Peyer's patch (tissue), 4 donors: ENCODE results near the gene OMP. TPM values are rescaled to one million over a fixed set of nuclear protein-coding genes. Genes with fewer than 3 reads are reported as not detected.

Experiments used
- DNase-seq, 3 donors: peaks; one replicate each; pipeline ENCODE4 v3.0.0-alpha.2; 2017 to 2019
- H3K27ac ChIP-seq, 4 donors: fragments of 200-600 bp; sonication (generic); one replicate each; pipeline ENCODE4 v1.5.1; 2016 to 2019
- H3K27me3 ChIP-seq, 2 donors: fragments of 200-600 bp; sonication (generic); one replicate each; pipeline ENCODE4 v1.5.1; 2019
- H3K36me3 ChIP-seq, 3 donors: fragments of 200-600 bp; sonication (generic); one replicate each; pipeline ENCODE4 v1.5.1; 2016 to 2019
- H3K4me1 ChIP-seq, 4 donors: fragments of 200-600 bp; sonication (generic); one replicate each; pipeline ENCODE4 v1.5.1; 2016 to 2019
- H3K4me3 ChIP-seq, 4 donors: fragments of 200-600 bp; sonication (generic); 1 replicate in 3 of 4; 2 replicates in 1 of 4; pipeline ENCODE4 v1.5.1; 2016 to 2019; ENCODE audit warnings: mild to moderate bottlenecking in 1 of 4
- H3K9me3 ChIP-seq, 4 donors: fragments of 200-600 bp; sonication (generic); one replicate each; pipeline ENCODE4 v1.5.1; 2016 to 2019; ENCODE audit warnings: mild to moderate bottlenecking in 1 of 4
- CTCF ChIP-seq, 6 experiments: fragments of 450-650 bp in 4 of 6; fragments of 200-600 bp in 2 of 6; sonication (generic) in 1 of 6; IDR thresholded peaks; one replicate each; pipeline ENCODE4 v1.5.1; 2017 to 2019; ENCODE audit warnings: antibody characterized with exemption in 6 of 6, mild to moderate bottlenecking in 3 of 6, moderate library complexity in 1 of 6
- POLR2A ChIP-seq, 2 donors: fragments of 450-650 bp; IDR thresholded peaks; one replicate each; pipeline ENCODE4 v1.5.1; 2017; ENCODE audit warnings: antibody characterized with exemption in 2 of 2, mild to moderate bottlenecking in 2 of 2, moderate library complexity in 2 of 2
- total RNA-seq, 4 donors: library from RNA; depleted of rRNA; stranded (reverse); fragments of >200 nt; gene quantifications; one replicate each; pipeline ENCODE4 v1.1.0, GENCODE V29; 2016

OMP gene
- total RNA-seq, 4 donors from 2014 or later: 11.2 to 44.3 (median 21.3) TPM

DNA sequence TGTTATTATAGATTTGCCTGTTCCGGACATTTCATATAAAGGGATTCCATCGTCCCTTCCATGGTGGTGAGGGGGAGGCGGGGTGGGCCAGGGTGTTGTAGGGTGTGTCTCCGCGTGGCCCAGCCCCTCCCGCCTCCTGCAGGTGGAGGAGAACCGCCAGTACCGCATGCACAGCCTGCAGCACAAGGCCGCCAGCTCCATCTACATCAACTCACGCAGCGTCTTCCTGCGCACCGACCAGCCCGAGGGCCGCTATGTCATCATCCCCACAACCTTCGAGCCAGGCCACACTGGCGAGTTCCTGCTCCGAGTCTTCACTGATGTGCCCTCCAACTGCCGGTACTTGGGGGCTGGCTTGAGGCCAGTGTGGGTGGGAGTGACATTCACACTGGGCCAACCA, 17.9 kb downstream of the OMP start:
- H3K27ac ChIP-seq: no peak overlapping the region
- no peak for TF ChIP-seq CTCF (IDR thresholded peaks at IDR 0.05)
- no peak for TF ChIP-seq POLR2A (IDR thresholded peaks at IDR 0.05)
- peaks cover 0 to 79% (median 0%) of the 10 kb centered on the region in 3 donors for H3K36me3 ChIP-seq
- no peaks in the 10 kb centered on the region for H3K4me1 ChIP-seq
- no peaks in the 10 kb centered on the region for H3K27me3 ChIP-seq
- DNase-seq: no peak
- H3K4me3 ChIP-seq: no peak overlapping the region
- H3K9me3 ChIP-seq: no peaks in the 10 kb centered on the region

DNA sequence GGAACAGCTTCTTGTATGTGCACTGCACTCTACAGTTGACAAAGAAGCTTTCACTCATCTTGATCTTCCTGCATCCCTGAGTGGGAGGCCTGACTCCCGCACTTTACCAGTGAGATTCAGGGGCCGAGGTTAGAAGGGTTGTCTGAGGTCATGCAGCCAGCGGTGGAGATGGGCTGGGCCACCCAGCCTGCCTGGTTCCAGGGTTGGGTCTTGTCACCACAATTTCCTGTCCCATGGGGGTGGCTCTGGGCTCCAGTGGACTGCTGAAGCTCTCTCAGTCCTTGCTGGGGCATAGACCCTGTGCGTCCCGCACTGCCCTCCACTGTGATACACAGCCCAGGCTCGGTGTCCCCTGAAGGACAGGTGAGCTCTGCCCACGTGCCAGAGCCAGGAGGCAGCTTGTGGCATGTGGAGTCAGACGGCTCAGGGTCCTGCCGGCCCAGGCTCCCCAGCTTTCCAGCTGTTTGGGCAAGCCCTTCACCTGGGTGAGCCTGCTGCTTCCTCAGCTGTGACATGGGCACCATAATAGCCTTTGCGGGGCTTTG, 18.5 kb downstream of the OMP start:
- Histone ChIP-seq H3K4me1 (no peaks in the 10 kb centered on the region), H3K4me3 (no peak overlapping the region), H3K27ac (no peak overlapping the region), H3K9me3 (no peaks in the 10 kb centered on the region), H3K27me3 (no peaks in the 10 kb centered on the region), H3K36me3 (peaks cover 0 to 73% (median 0%) of the 10 kb centered on the region in 3 donors)
- TF ChIP-seq POLR2A (IDR thresholded peaks at IDR 0.05) (no peak), CTCF (IDR thresholded peaks at IDR 0.05) (no peak)
- no peak for DNase-seq

DNA sequence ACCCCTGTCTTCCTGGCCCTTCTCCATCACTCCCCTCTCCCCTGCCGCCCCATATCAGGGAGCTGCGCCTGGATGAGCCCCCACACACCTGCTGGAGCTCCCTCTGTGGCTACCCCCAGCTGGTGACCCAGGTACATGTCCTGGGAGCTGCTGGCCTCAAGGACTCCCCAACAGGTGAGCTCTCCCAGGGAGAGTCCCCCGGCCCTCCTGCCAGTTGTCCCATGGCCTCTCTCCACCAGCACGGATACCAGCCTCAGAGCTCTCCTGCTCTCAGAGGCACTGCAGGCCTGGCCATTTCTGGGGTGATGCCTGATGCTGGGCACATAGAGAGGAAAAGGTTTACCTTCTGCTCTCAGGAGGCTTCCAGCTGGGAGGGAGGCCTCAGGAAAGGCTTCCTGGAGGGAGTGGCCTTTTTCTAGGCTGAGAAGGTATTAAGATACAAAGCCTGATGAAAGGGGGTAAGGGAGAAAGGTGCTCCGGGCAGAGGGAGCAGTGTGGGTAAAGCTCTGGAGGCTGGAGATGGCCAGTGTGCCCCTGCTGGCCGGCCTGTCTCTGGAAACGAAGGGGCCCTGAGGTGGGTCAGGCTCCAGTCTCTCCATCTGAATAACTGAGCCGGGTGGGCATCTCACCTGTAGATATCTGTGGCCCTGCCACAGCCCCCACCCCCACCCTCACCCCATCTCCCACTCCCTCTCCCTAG, 19.4 kb downstream of the OMP start:
- no peak for DNase-seq
- peaks cover 0 to 68% (median 0%) of the 10 kb centered on the region in 3 donors for H3K36me3 ChIP-seq
- TF ChIP-seq POLR2A (IDR thresholded peaks at IDR 0.05): no peak
- no peak for TF ChIP-seq CTCF (IDR thresholded peaks at IDR 0.05)

GRCh38 chr11:77122576-77123212, 20.1 kb downstream of the OMP start:
- no peak for DNase-seq
- no peak overlapping the region for H3K27ac ChIP-seq

More for the DNA sequence above, 19.4 kb downstream of the OMP start:
- H3K4me1 ChIP-seq: peaks cover 0 to 4% (median 2%) of the 10 kb centered on the region in 4 donors
- H3K9me3 ChIP-seq: no peaks in the 10 kb centered on the region
- H3K4me3 ChIP-seq: no peak overlapping the region
- H3K27me3 ChIP-seq: no peaks in the 10 kb centered on the region
- no peak overlapping the region for H3K27ac ChIP-seq

DNA sequence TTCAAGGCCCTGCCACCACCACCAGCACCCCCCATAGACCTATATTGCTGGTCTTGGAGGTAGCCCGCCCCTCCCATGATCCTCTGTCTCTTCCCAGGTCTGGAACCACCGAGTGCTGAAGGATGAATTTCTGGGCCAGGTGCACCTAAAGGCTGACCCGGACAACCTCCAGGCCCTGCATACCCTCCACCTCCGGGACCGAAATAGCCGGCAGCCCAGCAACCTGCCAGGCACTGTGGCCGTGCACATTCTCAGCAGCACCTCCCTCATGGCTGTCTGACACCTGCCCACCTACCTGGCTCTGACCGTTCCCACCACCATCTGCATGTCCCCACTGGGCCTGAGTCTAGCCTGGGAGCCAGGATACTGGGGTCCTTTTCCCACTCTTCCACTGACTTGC, 21.0 kb downstream of the OMP start:
- H3K4me3 ChIP-seq: no peak overlapping the region
- H3K27ac ChIP-seq: no peak overlapping the region
- H3K9me3 ChIP-seq: no peaks in the 10 kb centered on the region
- peaks cover 0 to 55% (median 0%) of the 10 kb centered on the region in 3 donors for H3K36me3 ChIP-seq
- TF ChIP-seq POLR2A (IDR thresholded peaks at IDR 0.05): no peak
- TF ChIP-seq CTCF (IDR thresholded peaks at IDR 0.05): no peak
- DNase-seq: no peak
- H3K4me1 ChIP-seq: peaks cover 0 to 19% (median 7%) of the 10 kb centered on the region in 4 donors
- no peaks in the 10 kb centered on the region for H3K27me3 ChIP-seq

More at GRCh38 chr11:77122576-77123212, 20.1 kb downstream of the OMP start:
- no peaks in the 10 kb centered on the region for H3K9me3 ChIP-seq
- peaks cover 0 to 64% (median 0%) of the 10 kb centered on the region in 3 donors for H3K36me3 ChIP-seq
- no peaks in the 10 kb centered on the region for H3K27me3 ChIP-seq
- TF ChIP-seq CTCF (IDR thresholded peaks at IDR 0.05) (no peak), POLR2A (IDR thresholded peaks at IDR 0.05) (no peak)
- peaks cover 0 to 11% (median 6%) of the 10 kb centered on the region in 4 donors for H3K4me1 ChIP-seq
- no peak overlapping the region for H3K4me3 ChIP-seq
